Measurements from ENCODE around the gene ITGA5. TPM values are rescaled to one million over a fixed set of nuclear protein-coding genes. Genes with fewer than 3 reads are reported as not detected.

The ITGA5 gene
- total and polyA plus RNA-seq, 12 donors, result 31.9 to 154 (median 48.8) TPM

- intact Hi-C loops (cut with DNase I), result loop anchor here in 1 of 10 donors (10.0 kb wide), 1 partner anchor 372 kb away; the partner anchor contains the start of genes HOXC8 and HOXC9
- no peak for DNase-seq
- Histone ChIP-seq H3K4me1 (peaks cover 11 to 74% (median 47%) of the 10 kb centered on the region in 9 donors), H3K36me3 (peaks cover 0 to 12% (median 0%) of the 10 kb centered on the region in 9 donors), H3K4me3 (peak overlapping the region in 2 of 10 donors; percentile 40 to 58), H3K9me3 (no peaks in the 10 kb centered on the region), H3K27me3 (no peaks in the 10 kb centered on the region), H3K27ac (peak overlapping the region in 9 of 10 donors; percentile 4 to 77 (median 60))
- TF ChIP-seq CTCF (IDR thresholded peaks at IDR 0.05), result no peak
- WGBS, 2 donors, result 61 to 70% methylated on average over 2 of the region's 2 CpGs
- ATAC-seq, result no peak
Measured at GRCh38 chr12:54377007-54377406, 42.1 kb downstream of the ITGA5 start.

GRCh38 chr12:54376596-54376995, 42.5 kb downstream of the ITGA5 start:
- DNase-seq (no peak), ATAC-seq (peak in 1 of 8 donors; percentile 11)
- intact Hi-C loops (cut with DNase I), result loop anchor here in 1 of 10 donors (10.0 kb wide), 1 partner anchor 372 kb away; the partner anchor contains the start of genes HOXC8 and HOXC9
- peak overlapping the region in 9 of 10 donors; percentile 4 to 77 (median 60) for H3K27ac ChIP-seq
- no peaks in the 10 kb centered on the region for H3K27me3 ChIP-seq
- 63 to 74% methylated on average over 4 of the region's 4 CpGs for WGBS, 2 donors
- no peaks in the 10 kb centered on the region for H3K9me3 ChIP-seq
- peaks cover 13 to 78% (median 51%) of the 10 kb centered on the region in 9 donors for H3K4me1 ChIP-seq
- peaks cover 0 to 16% (median 0%) of the 10 kb centered on the region in 9 donors for H3K36me3 ChIP-seq
- H3K4me3 ChIP-seq, result no peak overlapping the region
- TF ChIP-seq CTCF (IDR thresholded peaks at IDR 0.05), result no peak

GRCh38 chr12:54375259-54375579, 43.8 kb downstream of the ITGA5 start:
- Histone ChIP-seq H3K4me3 (no peak overlapping the region), H3K36me3 (peaks cover 0 to 28% (median 0%) of the 10 kb centered on the region in 9 donors), H3K9me3 (no peaks in the 10 kb centered on the region), H3K27ac (peak overlapping the region in 9 of 10 donors; percentile 27 to 77 (median 58)), H3K27me3 (no peaks in the 10 kb centered on the region), H3K4me1 (peaks cover 21 to 91% (median 64%) of the 10 kb centered on the region in 9 donors)
- DNase-seq (no peak), ATAC-seq (peak in 1 of 8 donors; percentile 2)
- TF ChIP-seq CTCF (IDR thresholded peaks at IDR 0.05), result no peak
- intact Hi-C loops (cut with DNase I), result loop anchor here in 1 of 10 donors (10.0 kb wide), 1 partner anchor 370 kb away; the partner anchor contains the start of genes HOXC8 and HOXC9
- WGBS, 2 donors, result 69 to 71% methylated on average over 2 of the region's 2 CpGs

- H3K27ac ChIP-seq, result peak overlapping the region in 9 of 10 donors; percentile 27 to 77 (median 58)
- peak; percentile 59 to 72 for DNase-seq
- peaks cover 0 to 28% (median 0%) of the 10 kb centered on the region in 9 donors for H3K36me3 ChIP-seq
- ATAC-seq, result peak in 1 of 8 donors; percentile 18
- H3K9me3 ChIP-seq, result no peaks in the 10 kb centered on the region
- H3K4me3 ChIP-seq, result no peak overlapping the region
- no peaks in the 10 kb centered on the region for H3K27me3 ChIP-seq
- no peak for TF ChIP-seq CTCF (IDR thresholded peaks at IDR 0.05)
- WGBS, 2 donors, result 37 to 43% methylated on average over 2 of the region's 2 CpGs
- intact Hi-C loops (cut with DNase I), result loop anchor here in 1 of 10 donors (10.0 kb wide), 1 partner anchor 370 kb away; the partner anchor contains the start of genes HOXC8 and HOXC9
- H3K4me1 ChIP-seq, result peaks cover 21 to 92% (median 68%) of the 10 kb centered on the region in 9 donors
Measured at GRCh38 chr12:54374562-54375258, 44.4 kb downstream of the ITGA5 start.

Data from heart right ventricle (tissue), 16 donors.